Panc1 (cell line): ENCODE data around the gene SPAG4. TPM values are rescaled to one million over a fixed set of nuclear protein-coding genes. Genes with fewer than 3 reads are reported as not detected.

Experiments used
- ATAC-seq: fragments of 200-7000 bp; cut with Tn5 transposase; 2 replicates; pipeline ENCODE4 v1.9.1; 2020; ENCODE audit warnings: mild to moderate bottlenecking, moderate library complexity
- BruUV-seq: library from RNA; stranded (reverse); fragments of 400-500 nt; replicated peaks from 2 replicates; lab custom pipeline; 2021; lab: Mats Ljungman, UMichigan
- CTCF ChIA-PET: fragments of 300-600 bp; sonication (Branson Sonifier 250); formaldehyde crosslinking; loops from one replicate; lab custom pipeline; 2022; ENCODE audit warnings: antibody characterized with exemption; lab: Charles Lee
- POLR2A ChIA-PET: fragments of 300-600 bp; sonication (Branson Sonifier 250); formaldehyde crosslinking; loops from one replicate; lab custom pipeline; 2022; ENCODE audit warnings: antibody characterized with exemption; lab: Charles Lee
- DNase-seq: peaks from one replicate; pipeline ENCODE4 v3.0.0-alpha.2; 2010; ENCODE audit warnings: low read depth, low spot score
- H3K27ac ChIP-seq: 2 replicates; pipeline ENCODE4 v1.5.1; 2011; ENCODE audit warnings: mild to moderate bottlenecking, low read length, inconsistent platforms
- H3K27me3 ChIP-seq: fragments of 200-500 bp; sonication (Bioruptor generic); 2 replicates; pipeline ENCODE4 v1.6.0; 2014; ENCODE audit warnings: low read length, inconsistent platforms; ENCODE audit not compliant: control insufficient read depth, insufficient read depth
- H3K36me3 ChIP-seq: fragments of 200-500 bp; sonication (Bioruptor generic); 2 replicates; pipeline ENCODE4 v1.5.1; 2014; ENCODE audit warnings: inconsistent platforms, mild to moderate bottlenecking, low read length, moderate library complexity; ENCODE audit not compliant: control insufficient read depth, insufficient read depth
- H3K4me1 ChIP-seq: 2 replicates; pipeline ENCODE4 v1.5.1; 2011; ENCODE audit warnings: inconsistent platforms, mild to moderate bottlenecking, low read length, moderate library complexity; ENCODE audit not compliant: control insufficient read depth, insufficient read depth
- H3K4me3 ChIP-seq, 2 experiments: 2 replicates each; pipeline ENCODE4 v1.5.1; 2011 to 2012; ENCODE audit warnings: low read depth in 2 of 2, low read length in 2 of 2, mild to moderate bottlenecking in 2 of 2, inconsistent platforms in 1 of 2, moderate library complexity in 1 of 2
- H3K9me3 ChIP-seq: fragments of 200-500 bp; sonication (Bioruptor generic); 2 replicates; pipeline ENCODE4 v1.5.1; 2014; ENCODE audit warnings: low read depth, mild to moderate bottlenecking, inconsistent platforms, low read length, moderate library complexity; ENCODE audit not compliant: control insufficient read depth, insufficient read depth
- POLR2AphosphoS5 ChIP-seq: IDR thresholded peaks from 2 replicates; pipeline ENCODE4 v1.6.1; 2012; ENCODE audit warnings: mild to moderate bottlenecking, low read depth, low read length, moderate library complexity
- SIN3A ChIP-seq: IDR thresholded peaks from 2 replicates; pipeline ENCODE4 v1.6.1; 2012; ENCODE audit warnings: low read depth, mild to moderate bottlenecking, low read length, moderate library complexity, borderline replicate concordance; ENCODE audit not compliant: insufficient read depth
- TCF7L2 ChIP-seq: IDR thresholded peaks from 2 replicates; pipeline ENCODE4 v1.6.1; 2011; ENCODE audit warnings: mild to moderate bottlenecking, low read depth, low read length, inconsistent platforms
- in situ Hi-C: cut with HindIII; loops from 2 replicates; pipeline ENCODE4 v1.10.0; 2016; ENCODE audit warnings: low sequenced_read_pairs, low pct_unique_long_range_greater_than_20kb
- intact Hi-C: fragments of 100-400 bp; cut with micrococcal nuclease; formaldehyde crosslinking; loops from one replicate; pipeline ENCODE4 v1.10.0; 2022; ENCODE audit not compliant: unreplicated experiment
- total RNA-seq: library from RNA; stranded (reverse); gene quantifications from one replicate; pipeline ENCODE4 v1.2.1, GENCODE V29; 2021; ENCODE audit not compliant: unreplicated experiment
- TF ChIP-seq, protein P1 (sequence below): fragments of 450-650 bp; IDR thresholded peaks from 2 replicates; pipeline ENCODE4 v1.5.1; 2017; ENCODE audit warnings: mild to moderate bottlenecking
- TF ChIP-seq, protein P2 (sequence below), 2 experiments: IDR thresholded peaks; 2 replicates each; pipeline ENCODE4 v1.6.1; 2011 to 2012; ENCODE audit warnings: low read depth in 2 of 2, control low read depth in 1 of 2, low read length in 1 of 2, mild to moderate bottlenecking in 1 of 2, moderate library complexity in 1 of 2; ENCODE audit not compliant: insufficient read depth in 1 of 2

Gene SPAG4
- total RNA-seq, 1 experiment from 2014 or later = 17.6 TPM

GRCh38 chr20:35610833-35611427 is 4.7 kb upstream of the SPAG4 start:
- intact Hi-C loops (no loop called here), in situ Hi-C loops (no loop called here)
- CTCF ChIA-PET = interaction anchor here (0.5 kb wide), 1 partner anchor 345 kb away, joined by 4 read pairs; no protein-coding TSS in a partner anchor
- TF ChIP-seq POLR2AphosphoS5 = no peak
- TF ChIP-seq SIN3A = no peak
- TF ChIP-seq TCF7L2 = no peak
- TF ChIP-seq, protein P1, sequence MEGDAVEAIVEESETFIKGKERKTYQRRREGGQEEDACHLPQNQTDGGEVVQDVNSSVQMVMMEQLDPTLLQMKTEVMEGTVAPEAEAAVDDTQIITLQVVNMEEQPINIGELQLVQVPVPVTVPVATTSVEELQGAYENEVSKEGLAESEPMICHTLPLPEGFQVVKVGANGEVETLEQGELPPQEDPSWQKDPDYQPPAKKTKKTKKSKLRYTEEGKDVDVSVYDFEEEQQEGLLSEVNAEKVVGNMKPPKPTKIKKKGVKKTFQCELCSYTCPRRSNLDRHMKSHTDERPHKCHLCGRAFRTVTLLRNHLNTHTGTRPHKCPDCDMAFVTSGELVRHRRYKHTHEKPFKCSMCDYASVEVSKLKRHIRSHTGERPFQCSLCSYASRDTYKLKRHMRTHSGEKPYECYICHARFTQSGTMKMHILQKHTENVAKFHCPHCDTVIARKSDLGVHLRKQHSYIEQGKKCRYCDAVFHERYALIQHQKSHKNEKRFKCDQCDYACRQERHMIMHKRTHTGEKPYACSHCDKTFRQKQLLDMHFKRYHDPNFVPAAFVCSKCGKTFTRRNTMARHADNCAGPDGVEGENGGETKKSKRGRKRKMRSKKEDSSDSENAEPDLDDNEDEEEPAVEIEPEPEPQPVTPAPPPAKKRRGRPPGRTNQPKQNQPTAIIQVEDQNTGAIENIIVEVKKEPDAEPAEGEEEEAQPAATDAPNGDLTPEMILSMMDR = no peak
- TF ChIP-seq, protein P2, sequence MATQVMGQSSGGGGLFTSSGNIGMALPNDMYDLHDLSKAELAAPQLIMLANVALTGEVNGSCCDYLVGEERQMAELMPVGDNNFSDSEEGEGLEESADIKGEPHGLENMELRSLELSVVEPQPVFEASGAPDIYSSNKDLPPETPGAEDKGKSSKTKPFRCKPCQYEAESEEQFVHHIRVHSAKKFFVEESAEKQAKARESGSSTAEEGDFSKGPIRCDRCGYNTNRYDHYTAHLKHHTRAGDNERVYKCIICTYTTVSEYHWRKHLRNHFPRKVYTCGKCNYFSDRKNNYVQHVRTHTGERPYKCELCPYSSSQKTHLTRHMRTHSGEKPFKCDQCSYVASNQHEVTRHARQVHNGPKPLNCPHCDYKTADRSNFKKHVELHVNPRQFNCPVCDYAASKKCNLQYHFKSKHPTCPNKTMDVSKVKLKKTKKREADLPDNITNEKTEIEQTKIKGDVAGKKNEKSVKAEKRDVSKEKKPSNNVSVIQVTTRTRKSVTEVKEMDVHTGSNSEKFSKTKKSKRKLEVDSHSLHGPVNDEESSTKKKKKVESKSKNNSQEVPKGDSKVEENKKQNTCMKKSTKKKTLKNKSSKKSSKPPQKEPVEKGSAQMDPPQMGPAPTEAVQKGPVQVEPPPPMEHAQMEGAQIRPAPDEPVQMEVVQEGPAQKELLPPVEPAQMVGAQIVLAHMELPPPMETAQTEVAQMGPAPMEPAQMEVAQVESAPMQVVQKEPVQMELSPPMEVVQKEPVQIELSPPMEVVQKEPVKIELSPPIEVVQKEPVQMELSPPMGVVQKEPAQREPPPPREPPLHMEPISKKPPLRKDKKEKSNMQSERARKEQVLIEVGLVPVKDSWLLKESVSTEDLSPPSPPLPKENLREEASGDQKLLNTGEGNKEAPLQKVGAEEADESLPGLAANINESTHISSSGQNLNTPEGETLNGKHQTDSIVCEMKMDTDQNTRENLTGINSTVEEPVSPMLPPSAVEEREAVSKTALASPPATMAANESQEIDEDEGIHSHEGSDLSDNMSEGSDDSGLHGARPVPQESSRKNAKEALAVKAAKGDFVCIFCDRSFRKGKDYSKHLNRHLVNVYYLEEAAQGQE (IDR thresholded peaks at IDR 0.05; ENCODE audit: insufficient read depth in 1 of 2, low read depth in 2 of 2, low read length in 1 of 2) = no peak
- H3K27me3 ChIP-seq = no peaks in the 10 kb centered on the region
- H3K4me1 ChIP-seq = no peaks in the 10 kb centered on the region
- no peak overlapping the region for H3K27ac ChIP-seq
- POLR2A ChIA-PET = no interaction called here
- no peak for ATAC-seq
- no peak for DNase-seq
- no TSS peak for BruUV-seq
- no peaks in the 10 kb centered on the region for H3K36me3 ChIP-seq
- H3K9me3 ChIP-seq = no peaks in the 10 kb centered on the region
- H3K4me3 ChIP-seq = no peak overlapping the region

GRCh38 chr20:35611482-35611881 is 4.1 kb upstream of the SPAG4 start:
- BruUV-seq = no TSS peak
- Histone ChIP-seq H3K4me3 (no peak overlapping the region), H3K4me1 (no peaks in the 10 kb centered on the region), H3K27me3 (no peaks in the 10 kb centered on the region), H3K36me3 (no peaks in the 10 kb centered on the region), H3K9me3 (no peaks in the 10 kb centered on the region), H3K27ac (no peak overlapping the region)
- ATAC-seq (no peak), DNase-seq (no peak)
- in situ Hi-C loops (no loop called here), intact Hi-C loops (no loop called here)
- no peak for TF ChIP-seq SIN3A
- no peak for TF ChIP-seq POLR2AphosphoS5
- no peak for TF ChIP-seq TCF7L2
- TF ChIP-seq, protein P1 = no peak
- TF ChIP-seq, protein P2 (IDR thresholded peaks at IDR 0.05; ENCODE audit: insufficient read depth in 1 of 2, low read depth in 2 of 2, low read length in 1 of 2) = no peak
- POLR2A ChIA-PET = no interaction called here
- CTCF ChIA-PET = no interaction called here
